HepG2 (cell line): ENCODE results near the gene AUH. TPM values are rescaled to one million over a fixed set of nuclear protein-coding genes. Genes with fewer than 3 reads are reported as not detected.

ENCODE experiments used
- ATAC-seq: fragments of 200-7000 bp; cut with Tn5 transposase; 3 replicates; pipeline ENCODE4 v1.9.1; 2020; ENCODE audit warnings: mild to moderate bottlenecking, moderate library complexity
- BruUV-seq: library from RNA; stranded (reverse); fragments of 400-500 nt; replicated peaks from 2 replicates; lab custom pipeline; 2021; lab: Mats Ljungman, UMichigan
- CTCF ChIA-PET: fragments of 300-600 bp; formaldehyde crosslinking; extraction: SDS; loops from one replicate; lab custom pipeline; 2021; ENCODE audit warnings: low total read pairs, inconsistent platforms, low intra/inter-chr PET ratio; lab: Yijun Ruan, JAX
- POLR2A ChIA-PET: fragments of 350-600 bp; sonication (Branson Sonifier 250); formaldehyde crosslinking; loops from one replicate; lab custom pipeline; 2020; ENCODE audit warnings: antibody characterized with exemption, inconsistent platforms; lab: Yijun Ruan, JAX
- DNase-seq: peaks from one replicate; pipeline ENCODE4 v3.0.0-alpha.2; 2015; ENCODE audit warnings: low spot score
- FAIRE-seq: peaks from 3 replicates; lab custom pipeline; 2011; peaks lifted over from hg19 to GRCh38; lab: Jason Lieb, UNC
- H2AFZ ChIP-seq: one replicate; pipeline ENCODE4 v1.6.1; 2011; ENCODE audit warnings: low read length, inconsistent platforms
- H3K27ac ChIP-seq: fragments of 300-600 bp; 3 replicates; pipeline ENCODE4 v1.8.0; 2011; ENCODE audit warnings: mixed run types, mild to moderate bottlenecking, mixed read lengths, low read length, inconsistent platforms; ENCODE audit not compliant: insufficient read depth; ENCODE audit errors: extremely low read length
- H3K27me3 ChIP-seq, 2 experiments: fragments of 200-600 bp in 1 of 2; 2 replicates in 1 of 2; 3 replicates in 1 of 2; pipeline versions ENCODE4 v1.6.0 to v1.8.0; 2011; ENCODE audit warnings: low read length in 2 of 2, mild to moderate bottlenecking in 2 of 2, moderate library complexity in 2 of 2, inconsistent platforms in 1 of 2; ENCODE audit not compliant: insufficient read depth in 2 of 2, control insufficient read depth in 1 of 2
- H3K36me3 ChIP-seq, 2 experiments: fragments of 200-600 bp in 1 of 2; replicated peaks in 1 of 2; 2 replicates in 1 of 2; 3 replicates in 1 of 2; pipeline versions ENCODE4 v1.5.1 to v1.8.0; 2011; ENCODE audit warnings: low read length in 2 of 2, inconsistent platforms in 1 of 2; ENCODE audit not compliant: insufficient read depth in 2 of 2, control insufficient read depth in 1 of 2
- H3K4me1 ChIP-seq: 2 replicates; pipeline ENCODE4 v1.5.1; 2012; ENCODE audit warnings: low read length, inconsistent platforms; ENCODE audit not compliant: insufficient read depth
- H3K4me2 ChIP-seq: 2 replicates; pipeline ENCODE4 v1.6.0; 2011; ENCODE audit warnings: low read depth, low read length, inconsistent platforms
- H3K4me3 ChIP-seq, 3 experiments: fragments of 200-600 bp in 1 of 3; sonication (generic), shearing (Covaris generic) in 1 of 3; replicated peaks in 1 of 3; 2 replicates each; pipeline ENCODE4 v1.5.1; 2011 to 2016; ENCODE audit warnings: low read length in 3 of 3, inconsistent platforms in 2 of 3, low read depth in 2 of 3, mild to moderate bottlenecking in 2 of 3, control low read depth in 1 of 3, mixed read lengths in 1 of 3; ENCODE audit not compliant: insufficient read depth in 1 of 3
- H3K79me2 ChIP-seq: one replicate; pipeline ENCODE4 v1.6.1; 2011; ENCODE audit warnings: low read length, inconsistent platforms; ENCODE audit not compliant: insufficient read depth
- H3K9ac ChIP-seq: 2 replicates; pipeline ENCODE4 v1.6.0; 2011; ENCODE audit warnings: mild to moderate bottlenecking, low read depth, low read length, inconsistent platforms; ENCODE audit not compliant: insufficient read depth
- H3K9me3 ChIP-seq: 2 replicates; pipeline ENCODE4 v1.5.1; 2012; ENCODE audit warnings: mild to moderate bottlenecking, low read length
- H4K20me1 ChIP-seq: 2 replicates; pipeline ENCODE4 v1.6.0; 2011; ENCODE audit warnings: inconsistent platforms, mild to moderate bottlenecking, low read length, moderate library complexity; ENCODE audit not compliant: insufficient read depth
- AHDC1 ChIP-seq: sonication (generic); formaldehyde crosslinking; IDR thresholded peaks from 2 replicates; pipeline ENCODE4 v1.5.1; 2020; ENCODE audit warnings: mild to moderate bottlenecking, missing genetic modification reagents, borderline replicate concordance
- AHR ChIP-seq: IDR thresholded peaks from 2 replicates; pipeline ENCODE4 v1.6.1; 2018; ENCODE audit warnings: missing genetic modification reagents, missing compliant biosample characterization
- ARID5B ChIP-seq: IDR thresholded peaks from 2 replicates; pipeline ENCODE4 v1.4.0; 2020; ENCODE audit warnings: mild to moderate bottlenecking, missing genetic modification reagents
- GLI4 ChIP-seq: sonication (generic); formaldehyde crosslinking; IDR thresholded peaks from 2 replicates; pipeline ENCODE4 v1.5.1; 2020; ENCODE audit warnings: missing genetic modification reagents, mild to moderate bottlenecking, moderate library complexity, borderline replicate concordance
- KDM5A ChIP-seq: fragments of 200-600 bp; sonication (generic); IDR thresholded peaks from 2 replicates; pipeline ENCODE4 v1.7.0; 2018; ENCODE audit warnings: antibody characterized with exemption, mild to moderate bottlenecking, low read length, borderline replicate concordance
- KDM5B ChIP-seq: sonication (generic); formaldehyde crosslinking; IDR thresholded peaks from 2 replicates; pipeline ENCODE4 v1.4.0; 2020; ENCODE audit warnings: missing genetic modification reagents, mild to moderate bottlenecking, borderline replicate concordance
- KLF9 ChIP-seq: IDR thresholded peaks from 2 replicates; pipeline ENCODE4 v1.6.1; 2016; ENCODE audit warnings: low read depth
- NCOA5 ChIP-seq: sonication (generic); formaldehyde crosslinking; IDR thresholded peaks from 2 replicates; pipeline ENCODE4 v1.4.0; 2020; ENCODE audit warnings: missing genetic modification reagents
- NFIC ChIP-seq: IDR thresholded peaks from 2 replicates; pipeline ENCODE4 v1.6.1; 2012; ENCODE audit warnings: mild to moderate bottlenecking, low read length, inconsistent platforms
- ZBTB7B ChIP-seq: sonication (generic); formaldehyde crosslinking; IDR thresholded peaks from 2 replicates; pipeline ENCODE4 v1.4.0; 2020; ENCODE audit warnings: missing genetic modification reagents
- ZFP1 ChIP-seq: IDR thresholded peaks from 2 replicates; pipeline ENCODE4 v1.6.1; 2016
- ZNF580 ChIP-seq: IDR thresholded peaks from 2 replicates; pipeline ENCODE4 v1.6.1; 2016; ENCODE audit warnings: low read depth, borderline replicate concordance
- ZNF775 ChIP-seq: sonication (generic); formaldehyde crosslinking; IDR thresholded peaks from 2 replicates; pipeline ENCODE4 v1.4.0; 2020; ENCODE audit warnings: missing genetic modification reagents, mild to moderate bottlenecking, moderate library complexity, borderline replicate concordance
- ZNF782 ChIP-seq: sonication (generic); formaldehyde crosslinking; IDR thresholded peaks from 2 replicates; pipeline ENCODE4 v1.4.0; 2020; ENCODE audit warnings: missing genetic modification reagents, mild to moderate bottlenecking, borderline replicate concordance
- WGBS: methylation state at CpG from one replicate; pipeline ENCODE4 v1.1.6; 2017; ENCODE audit warnings: low lambda C conversion rate; 5-methylcytosine and 5-hydroxymethylcytosine counted together
- in situ Hi-C: cut with HindIII; loops from 2 replicates; pipeline ENCODE4 v1.10.0; 2017; ENCODE audit warnings: low pct_unique_long_range_greater_than_20kb; ENCODE audit not compliant: extremely low pct_ligation_motif_present
- intact Hi-C: fragments of 100-400 bp; cut with micrococcal nuclease; formaldehyde crosslinking; loops from one replicate; pipeline ENCODE4 v1.10.0; 2022; ENCODE audit not compliant: unreplicated experiment
- polyA plus RNA-seq, 8 experiments: library from polyadenylated mRNA; depleted of rRNA in 3 of 8; stranded (reverse) in 7 of 8; unstranded in 1 of 8; fragments of >200 nt; fragmentation: Illumina TruSeq in 4 of 8; extraction: Trizol in 4 of 8; gene quantifications; 2 replicates each; pipeline versions ENCODE4 v1.2.1 to v1.2.3, GENCODE V29; 2011 to 2016; ENCODE audit warnings: low read depth in 4 of 8, missing spikeins in 1 of 8, mixed read lengths in 1 of 8; ENCODE audit not compliant: insufficient read depth in 1 of 8
- total RNA-seq, 5 experiments: library from RNA; depleted of rRNA; stranded (reverse); fragments of >200 nt; fragmentation: Illumina TruSeq; extraction: Trizol; gene quantifications; 2 replicates each; pipeline ENCODE4 v1.2.3, GENCODE V29; 2016; ENCODE audit warnings: low read depth in 1 of 5

Gene AUH
- total and polyA plus RNA-seq, 2 of the 13 experiments (the other 11 are each of a cell fraction or from before 2014, with no cell fraction given), result 25.8 to 31.9 TPM

- TF ChIP-seq ZNF782 (CRISPR knock-in tag) (no peak), ZNF580 (no peak), AHDC1 (CRISPR knock-in tag) (no peak)
- TF ChIP-seq, all 625 proteins: peak for 4
Measured at GRCh38 chr9:91302831-91303230, 58.9 kb downstream of the AUH start (continued).

- Histone ChIP-seq H3K36me3 (peaks cover 3 to 22% of the 10 kb centered on the region in 2 experiments), H2AFZ (no peak overlapping the region), H3K79me2 (peaks cover 5% of the 10 kb centered on the region), H3K4me3 (no peak overlapping the region), H3K4me2 (no peak overlapping the region), H3K27ac (no peak overlapping the region), H3K9ac (no peak overlapping the region), H4K20me1 (no peaks in the 10 kb centered on the region), H3K9me3 (no peaks in the 10 kb centered on the region), H3K4me1 (peaks cover 8% of the 10 kb centered on the region; the same call in 1 of the 2 replicates), H3K27me3 (no peaks in the 10 kb centered on the region)
- BruUV-seq, result no TSS peak
- in situ Hi-C loops, result no loop called here
- POLR2A ChIA-PET, result no interaction called here
- ATAC-seq, result no peak
- FAIRE-seq, result no peak
- no peak for DNase-seq
- WGBS, result 98% methylated on average over 5 of the region's 5 CpGs
- intact Hi-C loops, result no loop called here
- CTCF ChIA-PET, result no interaction called here
- no peak for TF ChIP-seq NFIC
- no peak for TF ChIP-seq AHR (CRISPR knock-in tag)
- no peak for TF ChIP-seq ARID5B (CRISPR knock-in tag)
- TF ChIP-seq ZBTB7B (CRISPR knock-in tag), result no peak
- TF ChIP-seq KDM5B (CRISPR knock-in tag), result no peak
- no peak for TF ChIP-seq NCOA5
- no peak for TF ChIP-seq KDM5A
- TF ChIP-seq GLI4 (CRISPR knock-in tag), result no peak
- TF ChIP-seq ZFP1 (CRISPR knock-in tag), result no peak
- no peak for TF ChIP-seq KLF9 (CRISPR knock-in tag)
- TF ChIP-seq ZNF775, result no peak
Measured at GRCh38 chr9:91301161-91301560, 60.6 kb downstream of the AUH start.
